AG04449 (cell line): ENCODE measurements around the gene HDAC4.

Experiments
- CTCF ChIA-PET: fragments of 350-600 bp; formaldehyde crosslinking; extraction: SDS; loops from one replicate; lab custom pipeline; 2021; ENCODE audit warnings: antibody characterized with exemption; lab: Yijun Ruan, JAX
- POLR2A ChIA-PET: fragments of 400-600, 350-600 bp; formaldehyde crosslinking; extraction: SDS; loops from one replicate; lab custom pipeline; 2020; ENCODE audit warnings: antibody characterized with exemption, inconsistent platforms; lab: Yijun Ruan, JAX
- DNase-seq: peaks from one replicate; pipeline ENCODE4 v3.0.0-alpha.2; 2010; ENCODE audit warnings: low read depth, low spot score
- H3K4me3 ChIP-seq: 2 replicates; pipeline ENCODE4 v1.5.1; 2011; ENCODE audit warnings: low read depth, mild to moderate bottlenecking, control low read depth, low read length
- TF ChIP-seq, protein P1 (sequence below): IDR thresholded peaks from one replicate; pipeline ENCODE4 v1.5.1; 2011; ENCODE audit warnings: mild to moderate bottlenecking, moderate library complexity, low read length, control low read depth, inconsistent platforms; ENCODE audit not compliant: insufficient read depth; ENCODE audit errors: missing control alignments

The HDAC4 gene

DNA sequence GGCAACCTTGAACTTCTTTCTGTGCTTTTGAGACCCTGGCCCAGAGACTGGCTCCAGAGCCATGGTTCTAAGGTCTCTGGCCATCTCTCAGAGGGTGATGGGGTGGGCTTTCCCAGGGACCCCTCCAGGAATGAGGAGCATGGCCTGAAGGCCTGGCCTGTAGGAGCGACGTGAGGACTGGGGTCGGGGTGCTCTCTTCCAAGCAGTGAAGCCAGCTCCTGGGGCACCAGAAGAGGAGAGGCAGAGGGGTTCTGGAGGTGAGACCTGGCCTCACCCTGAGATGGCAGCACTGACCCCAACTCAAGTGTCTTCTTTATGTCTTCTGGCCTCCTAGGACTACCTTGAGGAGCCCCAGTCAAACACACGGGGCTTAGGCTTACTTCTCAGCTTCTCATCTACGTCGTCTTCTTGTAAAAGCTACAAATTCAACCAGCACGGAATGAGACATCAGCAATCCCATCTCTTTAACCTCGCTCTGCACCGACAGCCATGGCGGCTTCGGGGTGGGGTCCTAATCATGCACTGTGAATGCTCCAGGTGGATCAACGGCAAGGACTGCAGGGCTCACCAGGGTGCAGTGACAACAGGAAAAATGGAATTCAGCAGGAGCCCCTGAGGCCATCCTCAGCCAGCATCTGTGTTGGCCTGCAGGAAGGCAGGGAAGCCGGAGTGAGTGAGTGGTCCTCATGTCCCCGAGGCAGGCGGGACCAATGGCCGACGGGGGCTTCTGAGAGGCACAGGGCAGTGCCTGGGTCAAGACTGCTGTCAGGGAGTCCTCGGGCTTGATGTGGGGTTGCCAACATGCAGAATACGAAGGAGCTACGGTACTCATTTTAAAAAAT is 214.1 kb downstream of the HDAC4 start:
- no peak for DNase-seq
- POLR2A ChIA-PET: no interaction called here
- no peak overlapping the region for H3K4me3 ChIP-seq
- CTCF ChIA-PET: no interaction called here
- TF ChIP-seq, protein P1, sequence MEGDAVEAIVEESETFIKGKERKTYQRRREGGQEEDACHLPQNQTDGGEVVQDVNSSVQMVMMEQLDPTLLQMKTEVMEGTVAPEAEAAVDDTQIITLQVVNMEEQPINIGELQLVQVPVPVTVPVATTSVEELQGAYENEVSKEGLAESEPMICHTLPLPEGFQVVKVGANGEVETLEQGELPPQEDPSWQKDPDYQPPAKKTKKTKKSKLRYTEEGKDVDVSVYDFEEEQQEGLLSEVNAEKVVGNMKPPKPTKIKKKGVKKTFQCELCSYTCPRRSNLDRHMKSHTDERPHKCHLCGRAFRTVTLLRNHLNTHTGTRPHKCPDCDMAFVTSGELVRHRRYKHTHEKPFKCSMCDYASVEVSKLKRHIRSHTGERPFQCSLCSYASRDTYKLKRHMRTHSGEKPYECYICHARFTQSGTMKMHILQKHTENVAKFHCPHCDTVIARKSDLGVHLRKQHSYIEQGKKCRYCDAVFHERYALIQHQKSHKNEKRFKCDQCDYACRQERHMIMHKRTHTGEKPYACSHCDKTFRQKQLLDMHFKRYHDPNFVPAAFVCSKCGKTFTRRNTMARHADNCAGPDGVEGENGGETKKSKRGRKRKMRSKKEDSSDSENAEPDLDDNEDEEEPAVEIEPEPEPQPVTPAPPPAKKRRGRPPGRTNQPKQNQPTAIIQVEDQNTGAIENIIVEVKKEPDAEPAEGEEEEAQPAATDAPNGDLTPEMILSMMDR: no peak

DNA sequence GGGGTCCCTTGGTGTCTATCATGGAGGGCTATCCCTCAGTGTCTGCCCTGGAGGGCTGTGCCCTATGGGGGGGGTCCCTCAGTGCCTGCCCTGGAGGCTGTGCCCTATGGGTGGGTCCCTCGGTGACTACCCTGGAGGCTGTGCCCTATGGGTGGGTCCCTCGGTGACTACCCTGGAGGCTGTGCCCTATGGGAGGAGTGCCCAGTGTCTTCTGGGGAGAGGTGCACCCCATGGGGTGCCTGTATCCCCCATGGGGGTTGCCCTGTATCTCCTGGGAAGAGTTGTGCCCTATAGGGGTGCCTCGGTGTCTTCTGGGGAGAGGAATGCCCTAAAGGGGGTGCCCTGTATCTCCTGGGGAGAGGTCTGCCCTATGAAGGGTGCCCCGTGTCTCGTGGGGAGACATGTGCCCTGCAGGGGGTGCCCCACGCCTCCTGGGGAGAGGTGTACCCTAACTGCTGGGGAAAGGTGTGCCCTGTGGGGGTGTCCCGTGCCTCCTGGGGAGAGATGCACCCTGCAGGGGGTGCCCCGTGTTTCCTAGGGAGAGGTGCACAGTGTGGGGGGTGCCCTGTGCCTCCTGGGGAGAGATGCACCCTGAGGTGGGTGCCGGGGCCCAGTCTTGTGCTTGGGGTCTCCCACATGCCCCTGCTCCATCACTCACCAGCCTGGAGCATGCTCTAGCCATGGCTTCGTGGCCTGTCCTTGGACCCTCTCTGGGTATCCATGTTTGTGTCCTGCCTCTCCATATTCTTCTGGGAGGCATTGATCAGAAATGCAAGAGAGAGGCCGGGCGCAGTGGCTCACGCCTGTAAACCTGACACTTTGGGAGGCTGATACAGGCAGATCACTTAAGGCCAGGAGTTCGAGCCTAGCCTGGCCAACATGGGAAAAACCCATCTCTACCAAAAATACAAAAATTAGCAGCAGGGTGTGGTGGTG is 215.6 kb downstream of the HDAC4 start:
- TF ChIP-seq, protein P1: no peak
- DNase-seq: no peak
- POLR2A ChIA-PET: no interaction called here
- H3K4me3 ChIP-seq: no peak overlapping the region
- CTCF ChIA-PET: no interaction called here

DNA sequence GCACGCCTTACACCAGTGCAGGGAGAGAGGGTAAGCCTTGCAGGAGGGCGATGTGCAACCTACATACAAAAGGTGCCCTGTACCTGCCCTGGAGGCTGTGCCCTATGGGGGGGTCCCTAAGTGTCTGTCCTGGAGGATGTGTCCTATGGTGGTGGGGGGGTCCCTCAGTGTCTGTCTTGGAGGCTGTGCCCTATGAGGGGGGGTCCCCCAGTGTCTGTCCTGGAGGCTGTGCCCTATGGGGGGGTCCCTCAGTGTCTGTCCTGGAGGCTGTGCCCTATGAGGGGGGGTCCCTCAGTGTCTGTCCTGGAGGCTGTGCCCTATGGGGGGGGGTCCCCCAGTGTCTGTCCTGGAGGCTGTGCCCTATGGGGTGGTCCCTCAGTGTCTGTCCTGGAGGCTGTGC is 216.6 kb downstream of the HDAC4 start:
- H3K4me3 ChIP-seq: no peak overlapping the region
- CTCF ChIA-PET: no interaction called here
- POLR2A ChIA-PET: no interaction called here
- DNase-seq: no peak
- TF ChIP-seq, protein P1: no peak

DNA sequence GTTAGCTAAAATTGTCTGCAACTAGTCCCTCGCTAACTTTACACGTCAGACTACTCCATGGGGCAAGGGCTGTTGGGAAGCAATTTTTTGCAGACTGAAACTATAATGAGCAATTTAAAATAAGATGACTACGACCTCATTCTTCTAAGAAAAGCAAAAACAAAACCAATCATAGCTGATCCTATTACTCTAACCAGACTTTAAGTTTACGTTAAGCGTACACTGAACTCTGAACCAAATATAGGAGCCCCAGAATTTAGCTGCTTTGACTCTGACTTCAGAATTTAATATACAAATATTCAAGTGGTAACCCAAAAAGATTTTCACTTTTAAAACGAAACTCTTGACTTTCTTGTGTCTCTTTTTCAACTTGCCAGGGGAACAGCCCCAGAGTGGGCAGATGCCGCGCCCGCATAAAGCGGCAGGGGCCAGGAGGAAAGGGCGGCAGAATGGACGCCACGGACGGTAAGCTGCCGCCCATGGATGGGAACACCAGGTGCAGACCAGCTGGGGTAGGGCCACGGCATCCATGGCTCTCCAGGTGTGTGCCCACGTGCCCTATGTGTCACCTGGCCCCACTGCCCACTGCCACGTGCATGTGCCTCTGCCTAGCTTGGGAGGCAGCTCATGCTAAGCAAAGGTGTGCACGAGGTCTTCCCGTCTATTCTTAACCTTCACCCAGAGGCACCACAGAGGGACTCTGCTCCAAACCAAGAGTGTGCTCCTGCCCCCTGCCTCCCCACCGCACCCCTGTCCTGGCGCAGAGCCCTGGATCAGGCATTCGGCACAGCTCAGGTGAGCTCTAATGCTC is 217.6 kb downstream of the HDAC4 start:
- H3K4me3 ChIP-seq: no peak overlapping the region
- DNase-seq: no peak
- TF ChIP-seq, protein P1: no peak
- CTCF ChIA-PET: no interaction called here
- POLR2A ChIA-PET: no interaction called here

DNA sequence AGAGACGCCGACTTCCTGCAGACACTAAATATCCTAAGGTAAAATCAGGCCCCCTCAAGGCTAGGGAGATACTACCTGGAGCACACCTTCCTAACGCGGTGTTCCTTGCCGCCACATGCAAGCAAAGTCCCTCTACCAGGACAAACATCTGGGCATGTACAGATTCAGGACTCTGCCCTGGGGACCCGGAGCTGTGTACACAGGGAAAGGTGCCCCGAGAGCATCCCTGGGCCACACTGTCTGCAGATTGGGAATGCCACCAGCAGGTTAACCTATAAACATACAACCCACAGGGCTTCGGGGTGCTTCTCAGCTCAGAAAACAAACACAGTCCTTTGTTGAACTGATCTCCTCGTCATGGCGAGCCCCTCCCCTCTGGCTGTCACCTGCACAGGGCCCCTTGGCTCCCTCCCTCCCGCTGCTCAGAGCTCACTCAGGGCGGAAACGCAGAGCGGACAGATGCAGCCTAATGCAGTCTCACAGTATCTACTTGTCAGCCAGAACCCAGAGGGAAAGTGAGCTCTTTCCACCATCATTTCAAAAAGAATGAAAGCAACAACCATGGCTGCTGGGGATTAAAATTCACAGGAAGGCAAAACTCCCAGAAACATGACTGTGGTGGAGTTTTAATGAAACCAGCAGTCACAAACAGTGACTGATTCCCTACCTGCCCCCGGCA is 218.8 kb downstream of the HDAC4 start:
- POLR2A ChIA-PET: no interaction called here

More for the DNA sequence above, 218.8 kb downstream of the HDAC4 start:
- no peak overlapping the region for H3K4me3 ChIP-seq
- no peak for DNase-seq
- TF ChIP-seq, protein P1: no peak
- CTCF ChIA-PET: no interaction called here
